GM23338 (cell line): ENCODE results near the gene SMIM41. TPM values are rescaled to one million over a fixed set of nuclear protein-coding genes. Genes with fewer than 3 reads are reported as not detected.

Source experiments
- ATAC-seq: fragments of 200-7000 bp; cut with Tn5 transposase; 3 replicates; pipeline ENCODE4 v1.9.1; 2020
- DNase-seq: peaks from one replicate; pipeline ENCODE4 v3.0.0-alpha.2; 2015; ENCODE audit warnings: low spot score
- H2AFZ ChIP-seq: fragments of 200-600 bp; sonication (generic); 2 replicates; pipeline ENCODE4 v1.8.0; 2016; ENCODE audit warnings: antibody characterized with exemption, mild to moderate bottlenecking, moderate library complexity
- H3F3A ChIP-seq: fragments of 200-600 bp; sonication (generic); replicated peaks from 2 replicates; pipeline ENCODE4 v1.8.0; 2017; ENCODE audit warnings: antibody characterized with exemption, mixed run types, low read depth
- H3K27ac ChIP-seq: fragments of 200-600 bp; sonication (generic); 2 replicates; pipeline ENCODE4 v1.6.1; 2016; ENCODE audit warnings: low read depth
- H3K27me3 ChIP-seq: fragments of 200-600 bp; sonication (generic); 2 replicates; pipeline ENCODE4 v1.8.0; 2016; ENCODE audit warnings: mild to moderate bottlenecking, mixed run types, moderate library complexity; ENCODE audit not compliant: insufficient read depth
- H3K36me3 ChIP-seq: fragments of 200-600 bp; sonication (generic); 2 replicates; pipeline ENCODE4 v1.8.0; 2016; ENCODE audit warnings: mild to moderate bottlenecking; ENCODE audit not compliant: insufficient read depth
- H3K4me1 ChIP-seq: fragments of 200-600 bp; sonication (generic); 2 replicates; pipeline ENCODE4 v1.8.0; 2016; ENCODE audit warnings: mild to moderate bottlenecking, moderate library complexity; ENCODE audit not compliant: insufficient read depth
- H3K4me2 ChIP-seq: fragments of 200-600 bp; sonication (generic); 2 replicates; pipeline ENCODE4 v1.7.1; 2017; ENCODE audit warnings: mixed run types
- H3K4me3 ChIP-seq: fragments of 200-600 bp; sonication (generic); 2 replicates; pipeline ENCODE4 v1.6.1; 2016; ENCODE audit warnings: mixed run types
- H3K79me2 ChIP-seq: fragments of 200-600 bp; sonication (generic); replicated peaks from 2 replicates; pipeline ENCODE4 v1.8.0; 2017; ENCODE audit warnings: mild to moderate bottlenecking; ENCODE audit not compliant: insufficient read depth
- H3K9me2 ChIP-seq: fragments of 200-600 bp; sonication (generic); 2 replicates; pipeline ENCODE4 v1.8.0; 2017; ENCODE audit not compliant: insufficient read depth
- H4K20me1 ChIP-seq: fragments of 200-600 bp; sonication (generic); replicated peaks from 2 replicates; pipeline ENCODE4 v1.8.0; 2017; ENCODE audit warnings: mild to moderate bottlenecking; ENCODE audit not compliant: insufficient read depth
- H3K27ac Mint-ChIP-seq: 2 replicates; pipeline ENCODE4 v1.8.0; 2020; ENCODE audit warnings: inconsistent platforms, mild to moderate bottlenecking, moderate library complexity, mixed read lengths
- H3K27me3 Mint-ChIP-seq: 3 replicates; pipeline ENCODE4 v1.8.0; 2022; ENCODE audit warnings: low read depth, mild to moderate bottlenecking, moderate library complexity, mixed read lengths, inconsistent platforms; ENCODE audit not compliant: insufficient read depth, poor library complexity
- H3K36me3 Mint-ChIP-seq: 3 replicates; pipeline ENCODE4 v1.8.0; 2021; ENCODE audit warnings: low read depth, mild to moderate bottlenecking, inconsistent platforms, moderate library complexity, mixed read lengths
- H3K4me1 Mint-ChIP-seq: 3 replicates; pipeline ENCODE4 v1.8.0; 2020; ENCODE audit warnings: mild to moderate bottlenecking, inconsistent platforms, mixed read lengths
- H3K4me3 Mint-ChIP-seq: 3 replicates; pipeline ENCODE4 v1.8.0; 2021; ENCODE audit warnings: moderate library complexity, mild to moderate bottlenecking, inconsistent platforms, mixed read lengths
- H3K9me3 Mint-ChIP-seq: 3 replicates; pipeline ENCODE4 v1.8.0; 2020; ENCODE audit warnings: moderate library complexity, mild to moderate bottlenecking, inconsistent platforms, mixed read lengths
- EZH2 ChIP-seq: fragments of 200-600 bp; sonication (generic); IDR thresholded peaks from one replicate; pipeline ENCODE4 v1.8.0; 2017; ENCODE audit warnings: antibody characterized with exemption, mild to moderate bottlenecking, low read depth; ENCODE audit not compliant: unreplicated experiment
- EZH2phosphoT487 ChIP-seq: fragments of 200-600 bp; sonication (generic); IDR thresholded peaks from one replicate; pipeline ENCODE4 v1.8.1; 2018; ENCODE audit warnings: antibody characterized with exemption; ENCODE audit not compliant: unreplicated experiment
- NANOG ChIP-seq: IDR thresholded peaks from 2 replicates; pipeline ENCODE4 v1.6.1; 2016; ENCODE audit warnings: antibody characterized with exemption, borderline replicate concordance
- STAT1 ChIP-seq: IDR thresholded peaks from one replicate; pipeline ENCODE4 v1.6.1; 2016; ENCODE audit warnings: antibody characterized with exemption; ENCODE audit not compliant: unreplicated experiment
- ZNF114 ChIP-seq: fragments of 250-450 bp; sonication (Bioruptor Pico); IDR thresholded peaks from 2 replicates; pipeline ENCODE4 v1.5.0; 2020; ENCODE audit warnings: mild to moderate bottlenecking, moderate library complexity
- ZNF331 ChIP-seq: fragments of 250-450 bp; sonication (Bioruptor Pico); IDR thresholded peaks from 2 replicates; pipeline ENCODE4 v1.5.0; 2020; ENCODE audit warnings: low read depth, mild to moderate bottlenecking, moderate library complexity
- polyA plus RNA-seq: library from polyadenylated mRNA; unstranded; fragments of >200 nt; fragmentation: Nextera tagmentation; extraction: Ambion mirVana; gene quantifications from 2 replicates; pipeline ENCODE4 v1.2.1, GENCODE V29; 2016
- total RNA-seq: library from RNA; depleted of rRNA; stranded (reverse); fragments of >200 nt; shearing (Covaris generic); gene quantifications from 2 replicates; pipeline ENCODE4 v1.2.3, GENCODE V29; 2014
- TF ChIP-seq, protein P1 (sequence below): IDR thresholded peaks from one replicate; pipeline ENCODE4 v1.6.1; 2018; ENCODE audit warnings: antibody characterized with exemption; ENCODE audit not compliant: unreplicated experiment
- TF ChIP-seq, protein P2 (sequence below): fragments of 250-450 bp; sonication (Bioruptor Pico); IDR thresholded peaks from 2 replicates; pipeline ENCODE4 v1.5.0; 2020; ENCODE audit warnings: mild to moderate bottlenecking, moderate library complexity

SMIM41 gene
- total and polyA plus RNA-seq, 2 experiments from 2014 or later = 0.66 TPM

DNA sequence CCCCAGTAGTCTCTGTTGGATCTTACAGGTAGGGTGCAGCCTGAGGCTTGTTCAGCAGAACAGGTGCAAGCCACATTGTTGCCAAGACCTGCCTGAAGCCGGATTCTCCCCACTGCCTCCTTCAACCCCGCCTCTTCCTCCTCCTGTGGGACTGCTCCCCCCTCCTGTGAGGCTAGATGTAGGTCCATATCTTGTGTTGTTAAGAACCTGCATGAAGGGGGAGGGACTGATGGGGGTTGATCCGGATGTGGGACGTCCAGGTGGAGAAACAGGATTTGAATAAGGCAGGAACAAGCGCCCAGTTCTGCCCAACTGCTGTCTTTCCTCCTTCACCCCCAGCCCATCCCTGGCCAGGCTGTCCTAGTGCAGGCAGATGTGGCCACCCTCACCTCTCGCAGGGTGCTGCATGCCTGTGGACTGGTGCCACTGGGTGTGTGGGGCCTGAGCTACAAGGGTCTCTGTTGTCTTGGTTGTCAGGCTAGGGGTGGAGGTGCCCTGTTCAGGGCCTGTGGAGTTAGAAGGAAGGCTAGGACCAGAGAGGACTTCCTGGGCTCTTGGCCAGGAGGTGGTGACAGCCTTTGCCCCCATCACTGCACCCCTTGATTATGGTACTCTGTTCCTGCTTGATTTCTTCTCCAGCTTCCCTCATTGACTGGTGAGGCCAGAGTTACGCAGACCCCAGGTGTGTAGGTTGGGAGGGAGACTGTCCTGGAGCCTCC, 26.9 kb upstream of the SMIM41 start:
- Histone ChIP-seq H3K4me3 (no peak overlapping the region), H3K4me1 (peaks cover 18% of the 10 kb centered on the region), H2AFZ (no peak overlapping the region), H3K4me2 (peak overlapping the region; percentile 98), H3K79me2 (no peaks in the 10 kb centered on the region), H3K36me3 (no peaks in the 10 kb centered on the region), H3K9me2 (no peaks in the 10 kb centered on the region), H3K27me3 (peaks cover 50% of the 10 kb centered on the region), H4K20me1 (peaks cover 30% of the 10 kb centered on the region), H3K27ac (no peak overlapping the region), H3F3A (peaks cover 2% of the 10 kb centered on the region; the same call in 1 of the 2 replicates)
- TF ChIP-seq EZH2phosphoT487 (no peak), STAT1 (no peak), ZNF331 (CRISPR knock-in tag) (no peak)
- Mint-ChIP-seq H3K27ac (no peak overlapping the region), H3K4me3 (peak overlapping the region; percentile 78; the same call in 2 of the 3 replicates), H3K27me3 (peaks cover 40% of the 10 kb centered on the region), H3K4me1 (peaks cover 28% of the 10 kb centered on the region), H3K9me3 (no peaks in the 10 kb centered on the region; the same call in 2 of the 3 replicates), H3K36me3 (peaks cover 6% of the 10 kb centered on the region; the same call in 2 of the 3 replicates)
- ATAC-seq (no peak), DNase-seq (peak; percentile 30)

DNA sequence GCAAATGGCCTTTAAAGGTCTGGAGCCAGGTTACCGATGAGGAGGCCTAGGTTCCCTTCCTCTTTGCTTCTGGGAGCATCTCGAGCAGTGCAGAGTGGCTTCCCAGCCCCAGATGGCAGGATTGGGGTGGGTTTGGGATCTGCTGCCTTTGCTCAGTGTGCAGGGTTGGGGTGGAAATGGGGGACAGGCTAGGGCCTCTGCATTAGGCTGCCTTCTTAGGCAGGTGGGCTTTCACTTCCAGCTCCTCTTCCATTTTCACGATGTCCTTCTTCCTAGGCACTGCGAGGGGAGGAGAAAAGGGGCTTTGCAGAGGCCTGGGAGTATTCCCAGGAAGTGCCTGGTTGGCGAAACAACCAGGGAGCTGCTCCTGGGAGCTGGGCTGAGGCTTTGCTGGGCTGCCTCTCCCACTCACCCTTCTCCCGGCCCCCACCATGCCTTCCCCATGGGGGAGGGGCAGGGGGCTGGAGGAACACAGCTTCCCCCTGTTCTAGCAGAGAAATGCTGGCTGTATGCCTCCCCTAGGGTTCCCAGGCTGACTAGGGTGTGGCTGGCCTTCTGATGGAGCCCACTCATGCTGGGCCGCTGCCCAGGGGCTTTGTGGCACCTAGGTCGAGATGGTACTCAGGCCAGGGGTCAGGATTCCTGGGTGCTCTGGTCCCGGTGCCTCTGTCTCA, 25.8 kb upstream of the SMIM41 start:
- Histone ChIP-seq H2AFZ (no peak overlapping the region), H3K4me3 (no peak overlapping the region), H4K20me1 (peaks cover 30% of the 10 kb centered on the region), H3K4me1 (peaks cover 18% of the 10 kb centered on the region), H3K79me2 (no peaks in the 10 kb centered on the region), H3K27ac (no peak overlapping the region), H3F3A (peaks cover 2% of the 10 kb centered on the region; the same call in 1 of the 2 replicates), H3K9me2 (no peaks in the 10 kb centered on the region), H3K27me3 (peaks cover 40% of the 10 kb centered on the region), H3K4me2 (no peak overlapping the region), H3K36me3 (no peaks in the 10 kb centered on the region)
- no peak overlapping the region for H3K27ac Mint-ChIP-seq
- no peaks in the 10 kb centered on the region; the same call in 2 of the 3 replicates for H3K9me3 Mint-ChIP-seq
- peaks cover 37% of the 10 kb centered on the region for H3K27me3 Mint-ChIP-seq
- ATAC-seq = no peak
- no peak for DNase-seq
- H3K4me1 Mint-ChIP-seq = peaks cover 28% of the 10 kb centered on the region
- peaks cover 6% of the 10 kb centered on the region for H3K36me3 Mint-ChIP-seq
- no peak overlapping the region for H3K4me3 Mint-ChIP-seq
- TF ChIP-seq, protein P1, sequence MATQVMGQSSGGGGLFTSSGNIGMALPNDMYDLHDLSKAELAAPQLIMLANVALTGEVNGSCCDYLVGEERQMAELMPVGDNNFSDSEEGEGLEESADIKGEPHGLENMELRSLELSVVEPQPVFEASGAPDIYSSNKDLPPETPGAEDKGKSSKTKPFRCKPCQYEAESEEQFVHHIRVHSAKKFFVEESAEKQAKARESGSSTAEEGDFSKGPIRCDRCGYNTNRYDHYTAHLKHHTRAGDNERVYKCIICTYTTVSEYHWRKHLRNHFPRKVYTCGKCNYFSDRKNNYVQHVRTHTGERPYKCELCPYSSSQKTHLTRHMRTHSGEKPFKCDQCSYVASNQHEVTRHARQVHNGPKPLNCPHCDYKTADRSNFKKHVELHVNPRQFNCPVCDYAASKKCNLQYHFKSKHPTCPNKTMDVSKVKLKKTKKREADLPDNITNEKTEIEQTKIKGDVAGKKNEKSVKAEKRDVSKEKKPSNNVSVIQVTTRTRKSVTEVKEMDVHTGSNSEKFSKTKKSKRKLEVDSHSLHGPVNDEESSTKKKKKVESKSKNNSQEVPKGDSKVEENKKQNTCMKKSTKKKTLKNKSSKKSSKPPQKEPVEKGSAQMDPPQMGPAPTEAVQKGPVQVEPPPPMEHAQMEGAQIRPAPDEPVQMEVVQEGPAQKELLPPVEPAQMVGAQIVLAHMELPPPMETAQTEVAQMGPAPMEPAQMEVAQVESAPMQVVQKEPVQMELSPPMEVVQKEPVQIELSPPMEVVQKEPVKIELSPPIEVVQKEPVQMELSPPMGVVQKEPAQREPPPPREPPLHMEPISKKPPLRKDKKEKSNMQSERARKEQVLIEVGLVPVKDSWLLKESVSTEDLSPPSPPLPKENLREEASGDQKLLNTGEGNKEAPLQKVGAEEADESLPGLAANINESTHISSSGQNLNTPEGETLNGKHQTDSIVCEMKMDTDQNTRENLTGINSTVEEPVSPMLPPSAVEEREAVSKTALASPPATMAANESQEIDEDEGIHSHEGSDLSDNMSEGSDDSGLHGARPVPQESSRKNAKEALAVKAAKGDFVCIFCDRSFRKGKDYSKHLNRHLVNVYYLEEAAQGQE = no peak
- TF ChIP-seq STAT1 (no peak), EZH2 (no peak), EZH2phosphoT487 (no peak), ZNF114 (CRISPR knock-in tag) (no peak), NANOG (no peak), ZNF331 (CRISPR knock-in tag) (no peak)
- TF ChIP-seq, protein P2, sequence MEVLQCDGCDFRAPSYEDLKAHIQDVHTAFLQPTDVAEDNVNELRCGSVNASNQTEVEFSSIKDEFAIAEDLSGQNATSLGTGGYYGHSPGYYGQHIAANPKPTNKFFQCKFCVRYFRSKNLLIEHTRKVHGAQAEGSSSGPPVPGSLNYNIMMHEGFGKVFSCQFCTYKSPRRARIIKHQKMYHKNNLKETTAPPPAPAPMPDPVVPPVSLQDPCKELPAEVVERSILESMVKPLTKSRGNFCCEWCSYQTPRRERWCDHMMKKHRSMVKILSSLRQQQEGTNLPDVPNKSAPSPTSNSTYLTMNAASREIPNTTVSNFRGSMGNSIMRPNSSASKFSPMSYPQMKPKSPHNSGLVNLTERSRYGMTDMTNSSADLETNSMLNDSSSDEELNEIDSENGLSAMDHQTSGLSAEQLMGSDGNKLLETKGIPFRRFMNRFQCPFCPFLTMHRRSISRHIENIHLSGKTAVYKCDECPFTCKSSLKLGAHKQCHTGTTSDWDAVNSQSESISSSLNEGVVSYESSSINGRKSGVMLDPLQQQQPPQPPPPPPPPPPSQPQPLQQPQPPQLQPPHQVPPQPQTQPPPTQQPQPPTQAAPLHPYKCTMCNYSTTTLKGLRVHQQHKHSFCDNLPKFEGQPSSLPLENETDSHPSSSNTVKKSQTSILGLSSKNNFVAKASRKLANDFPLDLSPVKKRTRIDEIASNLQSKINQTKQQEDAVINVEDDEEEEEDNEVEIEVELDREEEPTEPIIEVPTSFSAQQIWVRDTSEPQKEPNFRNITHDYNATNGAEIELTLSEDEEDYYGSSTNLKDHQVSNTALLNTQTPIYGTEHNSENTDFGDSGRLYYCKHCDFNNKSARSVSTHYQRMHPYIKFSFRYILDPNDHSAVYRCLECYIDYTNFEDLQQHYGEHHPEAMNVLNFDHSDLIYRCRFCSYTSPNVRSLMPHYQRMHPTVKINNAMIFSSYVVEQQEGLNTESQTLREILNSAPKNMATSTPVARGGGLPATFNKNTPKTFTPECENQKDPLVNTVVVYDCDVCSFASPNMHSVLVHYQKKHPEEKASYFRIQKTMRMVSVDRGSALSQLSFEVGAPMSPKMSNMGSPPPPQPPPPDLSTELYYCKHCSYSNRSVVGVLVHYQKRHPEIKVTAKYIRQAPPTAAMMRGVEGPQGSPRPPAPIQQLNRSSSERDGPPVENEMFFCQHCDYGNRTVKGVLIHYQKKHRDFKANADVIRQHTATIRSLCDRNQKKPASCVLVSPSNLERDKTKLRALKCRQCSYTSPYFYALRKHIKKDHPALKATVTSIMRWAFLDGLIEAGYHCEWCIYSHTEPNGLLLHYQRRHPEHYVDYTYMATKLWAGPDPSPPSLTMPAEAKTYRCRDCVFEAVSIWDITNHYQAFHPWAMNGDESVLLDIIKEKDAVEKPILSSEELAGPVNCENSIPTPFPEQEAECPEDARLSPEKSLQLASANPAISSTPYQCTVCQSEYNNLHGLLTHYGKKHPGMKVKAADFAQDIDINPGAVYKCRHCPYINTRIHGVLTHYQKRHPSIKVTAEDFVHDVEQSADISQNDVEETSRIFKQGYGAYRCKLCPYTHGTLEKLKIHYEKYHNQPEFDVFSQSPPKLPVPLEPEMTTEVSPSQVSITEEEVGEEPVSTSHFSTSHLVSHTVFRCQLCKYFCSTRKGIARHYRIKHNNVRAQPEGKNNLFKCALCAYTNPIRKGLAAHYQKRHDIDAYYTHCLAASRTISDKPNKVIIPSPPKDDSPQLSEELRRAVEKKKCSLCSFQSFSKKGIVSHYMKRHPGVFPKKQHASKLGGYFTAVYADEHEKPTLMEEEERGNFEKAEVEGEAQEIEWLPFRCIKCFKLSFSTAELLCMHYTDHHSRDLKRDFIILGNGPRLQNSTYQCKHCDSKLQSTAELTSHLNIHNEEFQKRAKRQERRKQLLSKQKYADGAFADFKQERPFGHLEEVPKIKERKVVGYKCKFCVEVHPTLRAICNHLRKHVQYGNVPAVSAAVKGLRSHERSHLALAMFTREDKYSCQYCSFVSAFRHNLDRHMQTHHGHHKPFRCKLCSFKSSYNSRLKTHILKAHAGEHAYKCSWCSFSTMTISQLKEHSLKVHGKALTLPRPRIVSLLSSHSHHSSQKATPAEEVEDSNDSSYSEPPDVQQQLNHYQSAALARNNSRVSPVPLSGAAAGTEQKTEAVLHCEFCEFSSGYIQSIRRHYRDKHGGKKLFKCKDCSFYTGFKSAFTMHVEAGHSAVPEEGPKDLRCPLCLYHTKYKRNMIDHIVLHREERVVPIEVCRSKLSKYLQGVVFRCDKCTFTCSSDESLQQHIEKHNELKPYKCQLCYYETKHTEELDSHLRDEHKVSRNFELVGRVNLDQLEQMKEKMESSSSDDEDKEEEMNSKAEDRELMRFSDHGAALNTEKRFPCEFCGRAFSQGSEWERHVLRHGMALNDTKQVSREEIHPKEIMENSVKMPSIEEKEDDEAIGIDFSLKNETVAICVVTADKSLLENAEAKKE (CRISPR knock-in tag) = no peak
